CD4-positive, alpha-beta T cell treated with Interleukin-4 for 1 hour (primary cell): ENCODE results near the gene CAMK1G.

Experiments
- DNase-seq, 2 donors: peaks; one replicate each; pipeline ENCODE4 v3.0.0-alpha.2; 2020 to 2022

CAMK1G gene

DNA sequence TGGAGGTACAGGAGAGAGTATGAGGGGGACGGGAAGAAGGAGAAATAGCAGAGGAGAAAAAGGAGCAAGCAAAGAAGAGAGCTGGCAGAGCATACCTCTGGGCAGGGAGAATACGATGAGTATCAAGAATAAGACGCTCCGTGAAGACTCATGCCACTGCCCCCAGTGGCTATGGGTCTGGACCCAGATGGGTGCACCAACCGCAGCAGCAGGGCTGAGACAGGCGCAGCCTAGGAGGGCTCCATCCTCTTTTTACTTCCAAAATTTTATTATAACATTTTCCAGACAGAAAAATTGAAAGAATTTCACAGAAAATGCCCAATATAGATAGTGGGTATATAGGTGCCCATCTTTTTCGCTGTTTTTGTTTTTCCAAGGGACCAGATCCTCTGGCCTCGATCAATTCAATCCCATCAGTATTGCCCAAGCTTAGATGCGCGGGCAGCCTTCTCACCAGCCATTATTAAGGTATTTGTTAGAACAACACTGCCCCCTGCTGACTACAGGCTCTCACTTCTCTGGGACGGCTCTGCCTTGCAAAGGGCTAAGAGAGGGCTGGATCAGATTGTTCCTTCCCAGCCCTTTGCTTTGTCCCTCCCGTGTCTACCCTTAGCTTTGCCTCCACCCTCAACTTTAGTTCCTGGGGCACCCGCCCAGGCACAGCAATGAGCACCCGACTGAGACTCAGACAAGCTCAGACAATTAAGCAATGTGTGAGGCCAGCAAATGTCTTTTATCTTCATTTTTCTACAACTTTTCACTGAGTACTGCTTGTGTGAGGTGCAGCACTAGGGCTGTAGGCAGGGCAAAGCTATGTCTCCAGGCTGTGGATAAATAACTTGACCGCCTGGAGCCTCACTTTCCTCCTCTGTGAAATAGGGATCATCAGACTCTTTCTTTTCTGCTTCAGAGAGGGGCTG is 17.5 kb upstream of the CAMK1G start:
- DNase-seq, result peak; percentile 72 to 75

DNA sequence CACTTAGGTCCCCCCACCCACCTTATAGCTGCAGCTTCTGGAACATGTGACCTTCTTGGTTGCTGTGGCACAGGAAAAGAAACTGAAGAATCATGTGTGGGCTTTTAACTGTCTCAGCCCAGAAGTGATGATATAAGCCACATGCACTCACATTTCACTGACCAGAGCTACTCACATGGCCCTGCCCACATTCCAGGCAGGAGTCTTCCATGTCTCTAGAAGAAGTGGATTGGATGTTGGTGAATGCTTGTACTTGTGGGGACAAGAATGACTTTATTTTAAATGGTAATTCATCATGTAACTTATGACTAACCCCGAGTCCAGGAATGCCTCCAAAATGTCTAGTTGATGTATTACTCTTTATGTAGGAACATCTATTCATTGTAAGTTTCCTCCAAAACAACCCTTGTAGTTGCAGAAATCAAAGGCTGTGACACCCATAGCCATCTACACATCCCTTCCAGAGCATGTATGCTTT is 15.8 kb upstream of the CAMK1G start:
- no peak for DNase-seq

DNA sequence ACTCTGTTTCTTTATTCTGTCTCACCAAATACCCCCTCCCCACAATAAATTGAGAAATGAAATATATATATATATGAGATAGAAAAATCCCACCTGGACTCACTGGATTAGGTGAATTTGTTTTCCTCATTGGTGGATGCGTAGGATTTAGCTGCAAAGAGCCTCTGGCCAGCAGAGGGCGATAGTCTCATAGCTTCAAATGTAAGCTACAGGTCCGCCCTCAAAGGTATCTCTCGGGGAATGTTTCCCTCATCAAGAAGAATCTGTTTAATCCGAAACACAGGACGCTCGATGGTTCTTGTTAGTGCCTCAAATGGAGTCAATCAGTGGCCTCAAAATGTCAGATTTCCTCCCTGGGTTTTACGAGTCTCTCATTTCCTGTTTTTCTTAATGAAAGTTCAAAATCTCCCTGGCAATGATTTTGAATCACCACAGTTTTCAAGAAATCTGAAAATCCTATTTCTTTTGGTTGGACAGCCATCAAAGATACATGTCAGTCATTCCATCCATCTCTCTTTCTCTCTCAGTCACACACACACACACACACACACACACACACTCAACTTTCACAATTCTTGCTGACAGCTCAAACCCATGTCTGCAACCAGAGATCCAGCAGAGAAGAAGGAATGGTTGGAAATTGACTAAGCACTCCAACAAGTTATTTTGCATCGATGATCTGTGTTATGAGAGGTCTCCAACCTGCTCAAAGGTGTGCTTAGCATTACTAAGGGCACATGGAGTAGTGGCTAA is 13.9 kb upstream of the CAMK1G start:
- DNase-seq, result peak; percentile 70 to 73

DNA sequence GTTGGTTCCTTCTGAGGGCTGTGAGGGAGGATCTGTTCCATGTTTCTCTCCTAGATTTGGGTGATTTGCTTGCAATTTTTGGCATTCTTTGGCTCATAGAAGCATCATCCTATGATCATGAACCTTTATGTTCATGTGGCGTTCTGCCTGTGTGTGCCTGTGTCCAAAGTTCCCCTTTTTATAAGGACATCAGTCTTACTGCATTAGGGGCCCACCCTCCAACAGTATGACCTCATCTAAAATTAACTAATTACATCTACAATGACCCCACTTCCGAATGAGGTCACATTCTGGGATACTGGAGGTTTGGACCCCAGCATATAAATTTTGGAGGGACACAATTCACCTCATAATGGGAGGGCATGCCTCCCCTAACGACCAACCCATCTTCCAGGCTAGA is 12.8 kb upstream of the CAMK1G start:
- no peak for DNase-seq

DNA sequence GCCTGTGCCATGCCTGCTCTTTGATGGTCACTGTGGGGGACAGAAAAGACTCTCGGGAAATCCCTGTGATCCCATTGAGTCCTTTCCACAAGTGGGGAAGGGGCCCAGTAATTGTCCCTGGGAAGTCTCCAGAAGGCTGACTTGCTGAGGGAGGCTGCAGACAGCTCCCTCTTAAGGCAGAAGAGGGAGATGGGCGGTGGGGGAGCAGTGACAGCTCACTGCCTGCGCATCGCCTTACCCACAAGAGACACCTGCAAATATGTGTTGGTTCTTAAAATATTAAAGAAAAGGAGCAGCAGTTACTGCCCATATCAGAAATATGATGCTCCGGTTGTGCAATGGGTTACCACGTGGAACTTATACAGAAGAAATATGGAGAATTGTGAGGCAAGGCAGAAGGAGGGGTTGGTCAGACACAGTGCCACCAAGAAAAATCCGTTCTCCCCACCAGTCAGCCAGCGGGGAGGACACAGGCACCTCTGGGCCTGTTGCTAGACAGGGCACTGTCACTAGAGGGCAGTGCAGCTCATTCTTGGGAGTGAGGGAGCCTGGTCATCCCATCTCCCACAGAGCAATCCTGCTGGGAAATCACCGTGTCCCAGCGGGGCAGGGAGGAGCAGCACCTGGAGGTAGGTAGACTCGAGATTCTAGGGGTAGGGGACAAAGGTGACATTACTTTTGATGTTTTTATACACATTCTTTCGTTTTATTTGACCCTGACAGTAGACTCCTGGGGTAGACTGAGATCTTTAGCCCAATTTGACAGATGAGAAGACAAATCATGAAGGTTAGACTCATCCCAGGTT is 6.9 kb upstream of the CAMK1G start:
- DNase-seq, result peak; percentile 56 to 64

DNA sequence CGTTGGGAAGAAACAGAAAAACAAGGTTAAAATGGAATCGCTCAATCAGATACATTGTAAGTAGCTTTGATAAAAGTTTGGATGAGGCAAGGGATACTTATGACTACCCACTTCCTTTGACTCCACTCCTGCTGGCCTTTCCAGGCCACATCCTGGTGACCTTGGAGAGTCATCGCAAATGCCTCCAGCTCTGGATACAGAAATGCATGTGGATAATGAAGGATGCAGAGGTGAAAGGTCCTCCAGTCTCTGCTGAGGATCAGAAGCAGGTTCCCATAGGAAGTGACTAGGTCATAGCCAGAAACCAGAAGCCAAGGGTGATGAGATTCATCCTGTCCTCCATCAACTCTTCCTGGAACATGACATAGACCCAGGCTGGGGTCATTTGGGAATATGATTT is 6.2 kb upstream of the CAMK1G start:
- no peak for DNase-seq

DNA sequence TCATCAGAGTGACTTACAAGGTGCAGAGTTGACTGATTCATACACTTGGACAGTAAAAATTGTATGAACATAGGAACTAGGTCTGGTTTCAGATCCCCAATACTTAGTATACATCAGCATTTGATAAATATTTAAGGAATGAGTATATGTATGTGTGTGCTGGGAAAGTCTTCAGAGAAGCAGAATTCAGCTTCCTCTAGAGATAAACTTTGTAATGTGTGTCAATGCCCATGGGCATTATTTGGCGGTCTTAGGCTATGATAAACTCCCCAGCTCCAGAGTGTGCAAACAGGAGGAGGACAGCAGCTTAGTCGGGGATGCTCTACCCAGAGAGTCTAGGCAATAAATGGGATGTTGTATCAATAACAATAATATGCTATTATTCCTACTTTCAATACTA is 2.9 kb upstream of the CAMK1G start:
- no peak for DNase-seq

DNA sequence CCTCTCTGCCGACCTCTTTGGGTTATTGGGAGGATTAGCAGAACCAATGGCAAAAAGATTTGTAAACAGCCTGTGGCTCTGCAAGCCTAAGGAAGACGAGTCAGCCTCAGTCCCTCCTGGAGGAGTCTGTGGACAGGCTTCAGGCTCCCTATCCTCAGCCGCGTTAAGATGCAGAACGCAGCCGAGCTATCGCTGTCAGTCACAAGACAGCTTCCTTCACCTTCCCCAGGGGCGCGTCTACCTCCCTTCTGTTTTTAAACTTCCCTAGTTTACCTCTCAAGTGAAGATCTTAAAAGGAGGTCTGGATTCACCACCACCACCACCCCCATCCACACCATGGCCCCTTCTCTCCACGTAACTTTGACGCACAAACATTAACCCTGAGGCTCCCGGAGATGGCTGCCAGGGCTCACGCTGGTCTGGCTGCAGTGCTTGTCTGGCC is 738 bp downstream of the CAMK1G start:
- DNase-seq, result no peak

DNA sequence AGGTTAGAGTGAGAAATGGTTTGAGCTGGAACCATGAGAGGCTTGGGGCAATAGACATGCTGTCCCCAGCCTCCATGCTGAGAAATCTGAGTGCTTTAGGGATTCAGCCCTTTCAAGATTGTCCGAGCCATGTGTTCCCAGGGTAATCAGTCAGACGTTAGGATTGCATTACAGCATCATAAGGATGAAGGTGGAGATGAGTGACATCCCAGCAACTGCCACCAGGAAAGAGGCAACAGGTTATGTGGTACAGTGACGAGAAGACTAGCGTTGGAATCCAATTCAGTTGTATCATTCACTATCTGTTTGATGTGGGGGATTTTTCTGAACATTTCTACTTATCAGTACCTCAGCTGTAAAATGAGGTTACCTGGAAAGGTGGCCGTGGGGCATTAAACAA is 1.7 kb downstream of the CAMK1G start:
- no peak for DNase-seq

DNA sequence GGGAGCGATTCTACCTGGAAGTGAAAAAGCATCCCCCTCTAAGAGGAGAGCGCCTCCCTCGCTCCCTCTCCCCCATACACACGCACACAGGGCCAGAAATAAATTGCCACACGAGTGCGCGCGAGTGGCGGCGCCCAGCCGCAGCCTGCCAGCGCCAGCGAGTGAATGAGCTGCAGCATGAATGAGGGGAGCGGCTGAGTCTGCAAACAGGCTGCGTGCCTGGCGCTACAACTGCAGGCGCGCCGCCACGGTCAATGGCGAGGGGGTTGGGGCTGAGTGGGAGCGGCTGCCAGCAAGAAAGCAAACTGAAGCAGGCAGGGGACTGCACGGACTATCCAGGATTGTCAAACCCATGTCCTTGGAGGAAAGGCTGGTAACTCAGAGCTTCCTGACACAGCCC is 2.2 kb downstream of the CAMK1G start:
- DNase-seq, result no peak

DNA sequence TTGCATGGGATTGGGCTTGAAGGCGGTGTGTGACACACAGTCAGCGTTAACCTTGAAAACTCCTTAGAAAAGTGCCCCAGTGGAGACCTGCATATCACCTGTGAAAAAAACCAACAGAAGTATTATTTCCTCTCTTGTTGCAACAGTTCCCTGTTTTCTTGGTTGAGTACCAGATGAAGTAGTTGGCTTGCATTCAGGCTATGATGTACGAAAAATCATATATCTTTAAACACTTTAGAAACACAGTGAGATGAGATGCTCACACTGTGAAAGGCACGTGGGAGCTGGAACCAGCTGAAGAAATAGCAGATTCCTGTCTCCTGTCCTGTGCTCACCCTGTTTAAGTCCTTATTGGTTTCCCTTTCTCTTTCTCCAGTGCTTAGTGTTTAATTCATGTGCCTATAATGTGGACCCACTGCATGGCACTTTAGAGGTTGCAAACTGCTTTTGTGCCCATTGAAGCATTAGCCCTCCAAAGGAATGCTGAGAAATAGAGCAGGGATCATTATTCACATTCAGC is 2.8 kb downstream of the CAMK1G start:
- no peak for DNase-seq

DNA sequence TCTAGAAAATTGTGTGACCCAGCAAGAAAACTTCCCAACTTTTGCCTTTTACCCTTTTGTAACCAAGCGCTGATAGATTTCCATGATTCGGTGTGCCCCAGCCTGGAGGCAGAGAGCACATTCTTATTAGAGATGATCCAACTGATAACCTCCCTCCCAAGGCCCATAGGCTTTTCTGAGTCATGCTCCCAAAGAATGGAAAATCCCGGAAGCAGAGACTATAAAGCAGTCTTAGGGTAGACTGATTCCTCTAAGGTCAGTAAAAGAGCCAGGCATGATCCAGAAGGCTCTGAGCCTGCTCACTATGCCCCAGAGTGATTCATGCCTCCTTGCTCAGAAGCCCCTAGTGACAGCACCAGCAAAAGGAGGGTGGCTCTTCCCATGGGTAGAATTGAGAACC is 4.3 kb downstream of the CAMK1G start:
- no peak for DNase-seq

DNA sequence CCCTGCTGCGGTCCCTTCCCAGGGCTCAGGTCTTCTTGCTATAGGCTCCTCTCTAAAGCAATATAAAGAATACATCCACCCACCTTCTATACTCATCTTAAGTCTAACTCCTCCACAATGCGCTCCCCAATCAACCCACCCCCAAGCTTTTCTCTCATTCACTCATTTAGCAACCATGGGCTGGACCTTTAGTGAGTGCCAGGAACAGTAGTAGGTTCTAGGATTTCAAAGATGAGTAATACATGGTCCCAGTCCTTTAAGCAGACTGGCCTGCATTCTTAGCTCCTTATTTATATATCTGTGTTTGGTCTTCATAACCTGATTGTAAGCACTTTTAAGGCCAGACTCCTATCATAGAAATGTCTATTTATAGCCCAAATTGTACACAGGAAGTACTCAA is 5.9 kb downstream of the CAMK1G start:
- DNase-seq, result no peak

DNA sequence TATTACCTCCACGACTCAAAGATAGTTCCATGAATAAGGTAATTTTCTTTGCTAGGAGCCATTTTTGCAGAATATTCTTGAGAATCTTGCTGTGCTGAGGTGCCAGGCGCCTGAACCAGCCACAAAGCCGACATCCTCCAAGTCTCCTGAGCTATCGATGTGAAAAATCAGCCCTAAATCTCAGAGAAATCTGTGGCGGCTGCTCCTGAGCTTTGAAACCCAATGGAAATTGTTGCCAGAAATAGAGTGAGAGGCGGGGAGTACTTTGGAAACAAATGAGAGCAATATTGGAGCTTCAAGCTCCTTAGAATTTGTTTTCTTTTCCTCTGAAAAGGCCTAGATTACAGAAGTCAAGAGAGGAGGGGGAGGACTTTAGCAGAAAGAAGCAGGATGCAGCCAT is 6.3 kb downstream of the CAMK1G start:
- no peak for DNase-seq

DNA sequence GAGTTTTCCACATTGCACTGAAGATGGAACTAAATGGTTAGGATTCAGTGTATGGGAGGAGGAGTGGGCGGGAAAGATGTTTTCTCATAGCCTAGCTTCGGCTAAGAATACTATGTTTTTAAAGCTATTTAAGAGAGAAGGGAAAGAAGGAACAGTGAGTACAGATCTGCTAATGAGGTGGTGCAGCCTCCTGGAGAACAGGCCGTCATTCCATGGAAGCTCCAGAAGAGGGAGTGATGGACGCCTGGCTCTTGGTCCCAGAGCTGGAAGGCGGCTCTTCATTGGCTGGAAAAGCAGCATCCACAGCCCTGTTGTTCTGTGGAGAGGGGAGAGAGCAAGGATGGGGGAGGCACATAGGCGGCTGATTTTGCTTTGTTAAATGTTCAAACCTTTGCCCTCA is 6.9 kb downstream of the CAMK1G start:
- DNase-seq, result no peak

DNA sequence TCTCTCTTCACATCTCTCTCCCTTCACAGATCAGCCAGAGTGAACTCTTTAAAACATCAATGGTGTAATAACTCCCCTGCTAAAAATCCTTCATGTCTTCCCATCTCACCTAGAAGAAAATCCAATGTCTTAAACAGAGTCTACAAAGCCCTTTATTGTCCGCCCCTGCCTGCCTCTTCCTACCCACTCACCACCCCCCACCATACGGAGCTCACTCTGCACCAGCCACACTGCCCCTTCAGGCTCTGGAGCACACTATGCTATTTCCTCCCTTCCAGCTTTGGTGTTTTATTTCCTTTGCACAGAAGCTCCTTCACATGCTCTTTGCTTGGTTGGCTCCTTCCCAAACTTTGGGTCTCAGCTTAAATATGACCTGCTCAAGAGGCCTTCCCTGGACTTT is 10.2 kb downstream of the CAMK1G start:
- DNase-seq, result no peak

DNA sequence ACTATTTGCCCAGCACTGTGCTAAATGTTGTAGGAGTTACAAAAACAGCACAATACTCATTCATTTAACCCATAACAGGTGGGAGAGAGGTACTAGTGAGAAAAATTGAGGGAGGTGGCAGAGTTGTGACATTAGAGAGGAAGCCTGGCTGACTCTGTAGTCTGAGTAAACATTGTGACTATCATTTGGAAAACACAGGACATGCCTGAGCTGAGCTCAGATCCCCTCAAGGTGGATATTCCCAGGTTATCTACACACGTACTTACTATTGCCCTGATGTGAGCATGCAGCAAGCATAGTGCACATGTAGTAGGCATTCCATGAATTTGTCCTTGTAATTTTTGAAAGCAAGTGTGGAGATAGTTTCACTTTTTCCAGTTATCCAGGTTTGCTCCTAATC is 10.9 kb downstream of the CAMK1G start:
- DNase-seq, result no peak

DNA sequence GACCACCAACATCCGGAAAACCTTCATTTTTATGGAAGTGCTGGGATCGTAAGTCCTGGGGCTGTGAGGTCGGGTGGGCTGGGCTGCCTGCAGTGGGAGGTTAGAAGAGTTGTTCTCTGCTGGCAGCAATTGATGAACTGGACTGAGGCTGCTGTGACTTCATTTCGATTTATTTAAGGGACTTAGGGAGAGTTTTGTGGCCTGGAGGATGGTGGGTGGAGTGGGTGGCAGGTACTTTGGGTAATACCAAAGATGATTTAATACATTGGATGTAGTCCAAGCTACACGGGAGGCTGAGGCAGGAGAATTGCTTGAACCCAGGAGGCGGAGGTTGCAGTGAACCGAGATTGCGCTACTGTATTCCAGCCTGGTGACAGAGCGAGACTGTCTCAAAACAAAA is 11.5 kb downstream of the CAMK1G start:
- DNase-seq, result no peak

DNA sequence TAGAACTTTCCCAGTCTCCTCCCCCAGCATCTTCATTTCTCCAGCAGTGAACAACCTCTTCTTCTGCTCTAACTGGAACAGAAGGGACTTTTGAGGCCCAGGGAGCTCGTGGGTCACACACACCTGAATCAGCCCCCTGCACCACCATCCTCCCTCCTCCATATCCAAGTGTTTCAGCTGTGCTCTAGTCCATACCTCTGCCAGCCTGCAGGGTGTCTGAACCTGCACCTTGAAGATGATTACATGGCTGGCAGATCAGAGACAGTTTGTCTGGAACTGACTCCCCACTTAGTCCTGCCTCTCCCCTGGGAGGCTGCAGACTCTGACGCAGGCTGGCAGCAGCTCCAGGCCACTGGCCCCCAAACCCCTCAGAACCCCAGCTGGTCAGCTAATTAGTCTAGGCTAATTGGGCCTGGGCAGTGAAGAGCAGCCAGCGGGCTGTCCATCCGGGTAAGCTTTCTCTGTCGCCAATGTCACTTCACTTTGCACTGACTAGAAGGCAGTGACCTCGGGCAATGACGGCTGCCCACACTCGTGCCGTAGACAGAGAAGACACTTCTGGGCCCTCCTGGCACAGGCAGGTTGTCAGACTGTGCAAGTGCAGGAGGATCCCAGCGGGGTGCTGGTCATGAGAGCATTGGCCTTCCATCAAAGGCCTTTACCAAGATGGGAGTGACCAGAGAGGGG is 12.2 kb downstream of the CAMK1G start:
- DNase-seq, result no peak

DNA sequence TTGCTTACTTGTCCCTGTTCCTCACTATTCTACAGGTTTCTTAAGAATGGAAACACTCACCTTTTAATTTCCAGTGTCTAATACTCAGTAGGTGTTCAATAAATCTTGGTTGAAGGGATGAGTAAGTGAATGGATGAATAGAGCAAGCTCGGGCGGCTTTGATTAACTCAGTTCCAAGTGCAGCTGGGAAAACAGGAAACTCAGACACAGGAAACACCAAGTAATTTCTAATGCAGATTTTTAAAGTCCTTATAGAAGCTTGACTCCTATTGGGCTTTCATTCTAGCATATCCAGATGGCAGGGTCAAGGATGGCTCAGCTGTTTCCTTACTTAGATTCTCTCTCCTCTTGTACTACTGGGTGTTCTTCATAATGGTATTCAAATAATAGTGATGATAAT is 14.0 kb downstream of the CAMK1G start:
- DNase-seq, result no peak

DNA sequence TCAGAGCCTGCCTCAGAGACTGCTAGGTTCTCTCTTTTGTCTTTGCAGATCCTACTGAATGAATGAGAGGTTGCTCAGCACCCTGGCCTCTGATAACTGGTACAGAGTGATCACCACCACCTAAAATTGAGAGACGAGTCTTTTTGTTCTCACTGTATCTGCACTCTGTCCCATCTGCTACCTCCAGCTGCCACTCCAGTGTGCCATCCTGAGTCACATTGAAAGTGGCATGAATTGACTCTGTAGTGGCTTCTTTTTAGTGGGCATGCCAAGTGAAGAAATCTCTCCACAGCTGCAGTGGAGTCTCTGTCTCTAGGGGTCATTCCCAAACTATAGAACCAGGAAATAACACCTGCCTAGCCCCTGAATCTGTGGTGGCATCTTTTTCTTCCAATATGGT is 14.7 kb downstream of the CAMK1G start:
- no peak for DNase-seq

DNA sequence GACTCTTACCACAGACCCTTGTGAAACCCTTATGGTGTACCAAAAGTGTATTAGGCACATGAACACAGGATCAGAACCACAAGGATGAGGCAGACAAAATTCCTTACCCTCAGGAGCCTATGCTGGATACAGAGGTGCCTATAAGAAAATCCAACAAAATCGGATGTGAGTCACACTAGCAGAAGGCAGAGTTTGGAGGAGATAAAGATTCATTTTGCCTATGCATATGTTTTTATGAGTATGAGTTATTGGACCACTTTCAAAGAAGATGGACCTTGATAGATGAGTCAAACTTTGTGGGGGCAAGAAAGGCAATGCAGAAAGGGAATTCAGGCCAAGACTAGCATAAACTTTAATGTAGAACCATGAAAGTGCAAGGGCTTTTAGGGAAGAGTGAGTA is 17.0 kb downstream of the CAMK1G start:
- no peak for DNase-seq
